Measurements from ENCODE around the gene FRRS1L. TPM values are rescaled to one million over a fixed set of nuclear protein-coding genes. Genes with fewer than 3 reads are reported as not detected.

Gene FRRS1L
- total RNA-seq, 4 donors from 2014 or later: 0.80 to 3.8 (median 1.9) TPM

- no peak for DNase-seq
Observed at GRCh38 chr9:109100543-109101201, 66.4 kb downstream of the FRRS1L start.

GRCh38 chr9:109098960-109099308 lies 68.1 kb downstream of the FRRS1L start:
- H3K4me1 ChIP-seq: peaks cover 0 to 40% (median 3%) of the 10 kb centered on the region in 4 donors
- H3K27me3 ChIP-seq: no peaks in the 10 kb centered on the region
- peaks cover 0 to 19% (median 0%) of the 10 kb centered on the region in 3 donors for H3K36me3 ChIP-seq
- no peaks in the 10 kb centered on the region for H3K9me3 ChIP-seq
- H3K27ac ChIP-seq: peak overlapping the region in 2 of 4 donors; percentile 2 to 70
- no peak overlapping the region for H3K4me3 ChIP-seq
- no peak for DNase-seq
- TF ChIP-seq POLR2A (IDR thresholded peaks at IDR 0.05): no peak
- no peak for TF ChIP-seq CTCF (IDR thresholded peaks at IDR 0.05)

More at GRCh38 chr9:109100543-109101201, 66.4 kb downstream of the FRRS1L start:
- Histone ChIP-seq H3K4me3 (no peak overlapping the region), H3K4me1 (peaks cover 0 to 40% (median 3%) of the 10 kb centered on the region in 4 donors), H3K36me3 (peaks cover 0 to 22% (median 0%) of the 10 kb centered on the region in 3 donors), H3K27me3 (no peaks in the 10 kb centered on the region), H3K9me3 (no peaks in the 10 kb centered on the region), H3K27ac (peak overlapping the region in 2 of 4 donors; percentile 1 to 70)
- TF ChIP-seq POLR2A (IDR thresholded peaks at IDR 0.05): no peak
- TF ChIP-seq CTCF (IDR thresholded peaks at IDR 0.05): no peak

GRCh38 chr9:109098171-109098959 lies 68.7 kb downstream of the FRRS1L start:
- H3K4me1 ChIP-seq: peaks cover 0 to 40% (median 3%) of the 10 kb centered on the region in 4 donors
- no peak for DNase-seq

GRCh38 chr9:109097146-109097545 lies 69.9 kb downstream of the FRRS1L start:
- Histone ChIP-seq H3K36me3 (peaks cover 0 to 19% (median 0%) of the 10 kb centered on the region in 3 donors), H3K27me3 (no peaks in the 10 kb centered on the region), H3K4me1 (peaks cover 0 to 40% (median 3%) of the 10 kb centered on the region in 4 donors), H3K9me3 (no peaks in the 10 kb centered on the region), H3K27ac (peak overlapping the region in 1 of 4 donors; percentile 70), H3K4me3 (no peak overlapping the region)
- TF ChIP-seq POLR2A (IDR thresholded peaks at IDR 0.05): no peak
- TF ChIP-seq CTCF (IDR thresholded peaks at IDR 0.05): no peak
- DNase-seq: no peak

More at GRCh38 chr9:109098171-109098959, 68.7 kb downstream of the FRRS1L start:
- H3K27me3 ChIP-seq: no peaks in the 10 kb centered on the region
- no peaks in the 10 kb centered on the region for H3K9me3 ChIP-seq
- peak overlapping the region in 2 of 4 donors; percentile 7 to 70 for H3K27ac ChIP-seq
- TF ChIP-seq POLR2A (IDR thresholded peaks at IDR 0.05) (no peak), CTCF (IDR thresholded peaks at IDR 0.05) (peak in 4 of 6 experiments; percentile 5 to 10 (median 6))
- H3K4me3 ChIP-seq: no peak overlapping the region
- H3K36me3 ChIP-seq: peaks cover 0 to 17% (median 0%) of the 10 kb centered on the region in 3 donors

GRCh38 chr9:109095321-109095720 lies 71.7 kb downstream of the FRRS1L start:
- H3K9me3 ChIP-seq: no peaks in the 10 kb centered on the region
- H3K27ac ChIP-seq: peak overlapping the region in 1 of 4 donors; percentile 33
- TF ChIP-seq POLR2A (IDR thresholded peaks at IDR 0.05) (no peak), CTCF (IDR thresholded peaks at IDR 0.05) (no peak)
- H3K4me1 ChIP-seq: peaks cover 0 to 24% (median 0%) of the 10 kb centered on the region in 4 donors
- H3K27me3 ChIP-seq: no peaks in the 10 kb centered on the region
- DNase-seq: no peak
- no peak overlapping the region for H3K4me3 ChIP-seq
- H3K36me3 ChIP-seq: peaks cover 0 to 35% (median 0%) of the 10 kb centered on the region in 3 donors

Measured in Peyer's patch (tissue), 4 donors.